OCI-LY7 (cell line): ENCODE data around the gene AQP12A. TPM values are rescaled to one million over a fixed set of nuclear protein-coding genes. Genes with fewer than 3 reads are reported as not detected.

ENCODE experiments used
- BruUV-seq: library from RNA; stranded (reverse); fragments of 400-500 nt; replicated peaks from 2 replicates; lab custom pipeline; 2021; lab: Mats Ljungman, UMichigan
- CTCF ChIA-PET: fragments of 300-600 bp; sonication (Branson Sonifier 250); formaldehyde crosslinking; loops from one replicate; lab custom pipeline; 2022; ENCODE audit warnings: antibody characterized with exemption; ENCODE audit not compliant: unreplicated experiment; lab: Charles Lee
- POLR2A ChIA-PET: fragments of 300-600 bp; sonication (Branson Sonifier 250); formaldehyde crosslinking; loops from one replicate; lab custom pipeline; 2022; ENCODE audit warnings: antibody characterized with exemption; lab: Charles Lee
- DNase-seq: peaks from one replicate; pipeline ENCODE4 v3.0.0-alpha.2; 2015; ENCODE audit warnings: low spot score
- H2AFZ ChIP-seq: fragments of 200-600 bp; sonication (generic), shearing (Covaris generic); 2 replicates; pipeline ENCODE4 v1.6.1; 2014; ENCODE audit warnings: mild to moderate bottlenecking, antibody characterized with exemption, low read length, moderate library complexity
- H3K27ac ChIP-seq: fragments of 200-600 bp; sonication (generic); 2 replicates; pipeline ENCODE4 v1.5.1; 2014; ENCODE audit warnings: mixed run types, low read depth, mild to moderate bottlenecking, moderate library complexity, low read length, inconsistent platforms; ENCODE audit not compliant: poor library complexity, severe bottlenecking
- H3K36me3 ChIP-seq: fragments of 200-600 bp; sonication (generic); 2 replicates; pipeline ENCODE4 v1.6.1; 2014; ENCODE audit warnings: mild to moderate bottlenecking, antibody characterized with exemption, low read length, moderate library complexity, mixed read lengths; ENCODE audit not compliant: insufficient read depth
- H3K4me1 ChIP-seq: fragments of 200-600 bp; sonication (generic); 2 replicates; pipeline ENCODE4 v1.5.1; 2014; ENCODE audit warnings: mild to moderate bottlenecking, low read length; ENCODE audit not compliant: insufficient read depth, poor library complexity, severe bottlenecking
- H3K4me2 ChIP-seq: fragments of 200-600 bp; sonication (generic); 2 replicates; pipeline ENCODE4 v1.6.1; 2014; ENCODE audit warnings: mild to moderate bottlenecking, low read length
- H3K4me3 ChIP-seq: fragments of 200-600 bp; sonication (generic); 2 replicates; pipeline ENCODE4 v1.5.1; 2014; ENCODE audit warnings: mild to moderate bottlenecking, low read depth, low read length; ENCODE audit not compliant: poor library complexity, severe bottlenecking
- H3K79me2 ChIP-seq: fragments of 200-600 bp; sonication (generic); 2 replicates; pipeline ENCODE4 v1.6.1; 2016; ENCODE audit warnings: low read depth, mild to moderate bottlenecking, low read length, moderate library complexity, mixed read lengths; ENCODE audit not compliant: insufficient read depth
- H3K9me2 ChIP-seq: fragments of 200-600 bp; sonication (generic); 2 replicates; pipeline ENCODE4 v1.6.1; 2016; ENCODE audit warnings: mild to moderate bottlenecking, low read length, mixed read lengths; ENCODE audit not compliant: insufficient read depth
- H3K9me3 ChIP-seq: fragments of 200-600 bp; sonication (generic); 2 replicates; pipeline ENCODE4 v1.6.1; 2014; ENCODE audit warnings: mild to moderate bottlenecking, mixed run types, low read length, mixed read lengths
- H4K20me1 ChIP-seq: fragments of 200-600 bp; sonication (generic); 2 replicates; pipeline ENCODE4 v1.6.1; 2014; ENCODE audit warnings: mild to moderate bottlenecking, antibody characterized with exemption, low read length, moderate library complexity, mixed read lengths; ENCODE audit not compliant: insufficient read depth
- CTCF ChIP-seq: fragments of 200-600 bp; sonication (generic); conservative IDR thresholded peaks from 2 replicates; pipeline ENCODE4 v1.5.1; 2014; ENCODE audit warnings: mild to moderate bottlenecking, antibody characterized with exemption, low read length, moderate library complexity, mixed read lengths
- EZH2phosphoT487 ChIP-seq: fragments of 200-600 bp; sonication (generic); IDR thresholded peaks from 2 replicates; pipeline ENCODE4 v1.6.1; 2018; ENCODE audit warnings: low read depth, borderline replicate concordance, mild to moderate bottlenecking, mixed run types, antibody characterized with exemption, low read length, moderate library complexity, mixed read lengths
- intact Hi-C: fragments of 100-400 bp; cut with micrococcal nuclease; formaldehyde crosslinking; loops from one replicate; pipeline ENCODE4 v1.10.0; 2022; ENCODE audit not compliant: unreplicated experiment
- total RNA-seq, 2 experiments: library from RNA; depleted of rRNA in 1 of 2; stranded (reverse); fragments of >200 nt in 1 of 2; shearing (Covaris generic) in 1 of 2; gene quantifications; 2 replicates each; pipeline ENCODE4 v1.2.3, GENCODE V29; 2014 to 2022

AQP12A gene
- total RNA-seq, 2 experiments from 2014 or later = not detected

DNA sequence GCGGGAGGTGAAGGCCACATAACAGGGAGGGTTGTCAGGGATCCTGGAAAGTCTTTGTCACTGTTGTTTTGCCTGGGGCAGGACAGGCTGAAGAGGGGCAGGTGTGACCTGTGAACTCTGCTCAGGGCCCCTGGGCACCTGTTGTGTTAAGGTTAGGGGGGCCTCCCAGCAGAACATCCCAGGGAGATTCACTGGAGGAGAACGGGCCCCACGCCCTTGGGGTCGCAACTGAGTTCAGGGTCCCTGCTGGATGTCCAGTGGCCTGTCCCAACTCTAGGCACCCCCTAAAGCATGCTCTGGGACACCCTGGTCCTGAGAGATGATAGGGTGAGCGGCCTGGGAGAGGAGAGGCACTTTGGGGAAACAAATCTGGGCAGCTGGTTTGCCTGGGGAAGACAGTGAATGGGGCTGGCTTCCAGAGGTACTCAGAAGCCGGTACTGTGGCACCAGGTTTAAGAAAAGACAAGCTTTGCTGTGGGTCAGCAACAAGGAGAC is 43.5 kb upstream of the AQP12A start:
- Histone ChIP-seq H3K9me3 (no peaks in the 10 kb centered on the region), H3K4me2 (no peak overlapping the region), H3K9me2 (no peaks in the 10 kb centered on the region), H3K27ac (no peak overlapping the region), H4K20me1 (no peaks in the 10 kb centered on the region), H3K4me1 (no peaks in the 10 kb centered on the region), H3K4me3 (no peak overlapping the region), H3K79me2 (no peaks in the 10 kb centered on the region), H2AFZ (no peak overlapping the region), H3K36me3 (no peaks in the 10 kb centered on the region)
- ChIA-PET POLR2A (no interaction called here), CTCF (no interaction called here)
- TF ChIP-seq EZH2phosphoT487 = no peak
- TF ChIP-seq CTCF = no peak
- no peak for DNase-seq
- intact Hi-C loops = no loop called here
- no TSS peak for BruUV-seq

DNA sequence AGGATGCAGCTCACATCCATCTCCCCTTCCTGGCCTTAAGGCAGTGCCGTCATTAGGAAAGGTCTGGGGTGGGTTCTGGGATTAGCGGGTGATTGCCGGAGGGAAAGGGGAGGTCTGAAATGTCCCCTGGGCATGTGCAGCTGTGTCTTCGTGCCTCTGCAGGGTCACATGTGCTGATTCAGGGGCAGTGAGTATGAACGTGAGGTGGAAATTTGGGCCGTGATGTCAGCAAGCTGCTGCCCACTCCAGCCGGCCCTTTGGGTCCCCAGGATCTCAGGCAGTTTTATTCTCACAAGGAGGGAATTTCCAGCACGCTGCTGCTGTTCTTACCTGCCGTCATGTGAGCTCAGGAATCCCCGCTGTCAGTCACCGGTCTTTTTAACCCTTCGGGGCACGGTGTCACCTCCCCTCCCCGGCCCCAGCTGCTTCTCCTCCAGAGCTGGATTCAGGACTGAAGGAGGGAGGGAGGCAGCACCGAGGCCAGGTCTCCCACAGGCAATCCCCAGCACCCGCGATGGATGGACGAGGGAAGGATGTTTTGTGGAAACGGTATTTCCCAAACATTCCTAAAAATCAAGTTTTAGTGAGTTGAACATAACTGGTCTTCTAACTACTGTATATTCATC is 42.9 kb upstream of the AQP12A start:
- TF ChIP-seq CTCF (no peak), EZH2phosphoT487 (no peak)
- no TSS peak for BruUV-seq
- Histone ChIP-seq H2AFZ (no peak overlapping the region), H3K4me1 (no peaks in the 10 kb centered on the region), H3K9me3 (no peaks in the 10 kb centered on the region), H3K4me2 (no peak overlapping the region), H3K4me3 (no peak overlapping the region), H4K20me1 (no peaks in the 10 kb centered on the region), H3K79me2 (no peaks in the 10 kb centered on the region), H3K9me2 (no peaks in the 10 kb centered on the region), H3K27ac (no peak overlapping the region), H3K36me3 (no peaks in the 10 kb centered on the region)
- intact Hi-C loops = no loop called here
- CTCF ChIA-PET = no interaction called here
- POLR2A ChIA-PET = no interaction called here
- DNase-seq = no peak

DNA sequence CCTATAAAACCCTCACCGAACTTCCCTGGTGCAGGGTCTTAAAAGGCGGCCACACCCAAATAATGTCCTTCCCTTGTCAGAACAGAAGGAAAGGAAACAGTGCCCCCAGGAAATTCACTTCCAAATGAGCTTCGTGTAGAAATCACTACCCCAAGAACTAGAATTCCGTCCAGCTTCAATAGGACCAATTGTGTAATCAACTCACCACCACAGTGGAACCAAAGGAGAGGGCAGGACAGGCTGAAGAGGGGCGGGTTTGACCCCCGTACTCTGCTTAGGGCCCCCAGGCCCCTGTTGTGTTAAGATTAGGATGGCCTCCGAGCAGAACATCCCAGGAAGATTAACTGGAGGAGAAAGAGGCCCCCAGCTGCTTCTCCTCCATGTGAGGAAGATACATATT is 42.3 kb upstream of the AQP12A start:
- no peak for DNase-seq
- POLR2A ChIA-PET = no interaction called here
- BruUV-seq = no TSS peak
- CTCF ChIA-PET = no interaction called here
- H3K79me2 ChIP-seq = no peaks in the 10 kb centered on the region
- intact Hi-C loops = no loop called here
- TF ChIP-seq CTCF (no peak), EZH2phosphoT487 (no peak)
- no peaks in the 10 kb centered on the region for H3K36me3 ChIP-seq
- H3K4me3 ChIP-seq = no peak overlapping the region
- H3K4me1 ChIP-seq = no peaks in the 10 kb centered on the region
- H3K9me2 ChIP-seq = no peaks in the 10 kb centered on the region
- no peak overlapping the region for H2AFZ ChIP-seq
- H3K4me2 ChIP-seq = no peak overlapping the region
- no peaks in the 10 kb centered on the region for H3K9me3 ChIP-seq
- no peak overlapping the region for H3K27ac ChIP-seq
- no peaks in the 10 kb centered on the region for H4K20me1 ChIP-seq
